ENCODE results near the gene NOL9.

NOL9 gene

DNA sequence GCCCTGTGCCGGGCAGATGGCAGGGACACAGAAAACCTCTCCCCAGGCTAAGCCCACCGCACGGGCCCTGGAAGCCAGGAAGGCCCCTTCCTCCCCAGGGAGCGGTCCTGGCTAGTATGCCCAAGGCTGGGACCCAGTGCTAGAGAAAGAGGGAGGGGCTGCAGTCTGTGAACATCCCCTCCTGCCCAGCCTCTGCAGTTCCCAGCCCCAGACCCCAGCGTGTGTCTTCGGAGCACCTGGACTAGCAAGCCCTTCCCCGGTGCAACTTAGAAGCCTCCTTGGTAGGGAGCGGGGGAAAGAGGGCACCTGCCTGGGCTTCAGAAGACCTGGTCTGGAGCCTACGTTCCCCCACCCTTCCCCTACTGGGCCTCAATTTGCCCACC is 64.9 kb downstream of the NOL9 start:
- no peak for DNase-seq (ENCODE audit: low read depth)

DNA sequence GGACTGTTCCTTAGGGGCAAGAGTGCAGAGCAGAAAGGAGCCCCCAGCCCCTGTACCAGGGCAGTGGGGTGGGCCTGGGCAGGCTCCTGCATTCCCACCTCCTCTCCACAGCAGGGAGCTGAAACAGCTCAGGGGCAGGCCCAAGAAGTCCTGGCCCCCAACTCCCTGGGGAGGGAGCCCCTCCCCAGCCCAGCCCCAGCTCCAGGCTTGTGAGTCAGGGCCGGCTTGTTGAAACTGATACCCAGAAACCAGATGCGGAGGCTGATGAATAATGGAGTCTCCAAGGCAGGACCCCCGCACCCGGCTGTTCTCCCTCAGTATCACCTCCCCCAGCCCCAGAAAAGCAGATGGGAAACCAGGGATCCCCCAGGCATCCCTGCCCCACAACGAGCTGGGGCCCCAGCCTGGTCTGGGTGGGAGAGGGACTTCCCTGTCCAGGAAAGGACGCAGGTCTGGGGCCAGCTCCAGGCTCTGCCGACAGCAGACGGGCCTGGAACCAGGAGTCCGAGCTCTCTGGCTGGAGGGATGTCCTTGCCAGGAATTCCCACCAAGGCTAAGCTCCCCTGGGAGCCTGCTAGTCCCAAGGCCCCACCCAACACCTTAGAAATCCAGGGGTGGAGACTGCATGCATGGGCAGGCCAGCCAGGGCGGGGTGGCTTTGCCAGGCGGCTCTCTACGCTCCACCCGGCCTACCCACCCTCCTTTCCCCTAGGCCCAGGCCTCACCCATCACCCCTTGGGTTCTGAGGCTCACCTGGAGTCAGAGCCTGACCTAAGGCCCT is 65.5 kb downstream of the NOL9 start:
- no peak for DNase-seq (ENCODE audit: low read depth)

GRCh38 chr1:6487804-6488484 is 66.4 kb downstream of the NOL9 start:
- no peak for DNase-seq (ENCODE audit: low read depth)

DNA sequence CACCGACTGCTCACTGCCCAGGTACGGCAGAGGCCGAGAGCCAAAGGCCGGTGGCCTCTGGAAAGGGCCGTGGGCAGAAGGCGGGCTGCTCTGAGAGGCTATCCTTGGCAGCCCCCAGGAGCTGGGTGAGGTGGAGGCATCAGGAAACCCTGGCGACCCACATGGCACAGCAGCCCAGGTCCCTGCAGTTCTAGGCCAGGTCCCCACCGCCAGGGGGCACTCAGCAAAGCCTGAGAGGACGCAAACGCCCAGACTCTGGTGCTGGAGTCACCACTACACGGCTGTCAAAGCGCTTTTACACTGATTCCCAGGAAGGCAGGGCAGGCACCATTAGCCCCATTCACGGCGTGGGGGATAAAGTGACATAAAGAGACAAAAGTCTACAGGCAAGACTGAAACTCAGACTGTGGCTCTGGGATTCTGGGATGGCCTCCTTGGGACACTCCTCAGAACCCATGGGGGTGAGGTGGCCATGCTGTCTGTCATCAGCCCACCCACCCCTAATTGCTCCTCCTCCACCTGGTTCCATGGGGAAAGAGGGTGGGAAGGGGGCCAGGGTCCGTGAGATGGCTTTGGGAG is 67.8 kb downstream of the NOL9 start:
- DNase-seq (ENCODE audit: low read depth): peak; percentile 66

DNA sequence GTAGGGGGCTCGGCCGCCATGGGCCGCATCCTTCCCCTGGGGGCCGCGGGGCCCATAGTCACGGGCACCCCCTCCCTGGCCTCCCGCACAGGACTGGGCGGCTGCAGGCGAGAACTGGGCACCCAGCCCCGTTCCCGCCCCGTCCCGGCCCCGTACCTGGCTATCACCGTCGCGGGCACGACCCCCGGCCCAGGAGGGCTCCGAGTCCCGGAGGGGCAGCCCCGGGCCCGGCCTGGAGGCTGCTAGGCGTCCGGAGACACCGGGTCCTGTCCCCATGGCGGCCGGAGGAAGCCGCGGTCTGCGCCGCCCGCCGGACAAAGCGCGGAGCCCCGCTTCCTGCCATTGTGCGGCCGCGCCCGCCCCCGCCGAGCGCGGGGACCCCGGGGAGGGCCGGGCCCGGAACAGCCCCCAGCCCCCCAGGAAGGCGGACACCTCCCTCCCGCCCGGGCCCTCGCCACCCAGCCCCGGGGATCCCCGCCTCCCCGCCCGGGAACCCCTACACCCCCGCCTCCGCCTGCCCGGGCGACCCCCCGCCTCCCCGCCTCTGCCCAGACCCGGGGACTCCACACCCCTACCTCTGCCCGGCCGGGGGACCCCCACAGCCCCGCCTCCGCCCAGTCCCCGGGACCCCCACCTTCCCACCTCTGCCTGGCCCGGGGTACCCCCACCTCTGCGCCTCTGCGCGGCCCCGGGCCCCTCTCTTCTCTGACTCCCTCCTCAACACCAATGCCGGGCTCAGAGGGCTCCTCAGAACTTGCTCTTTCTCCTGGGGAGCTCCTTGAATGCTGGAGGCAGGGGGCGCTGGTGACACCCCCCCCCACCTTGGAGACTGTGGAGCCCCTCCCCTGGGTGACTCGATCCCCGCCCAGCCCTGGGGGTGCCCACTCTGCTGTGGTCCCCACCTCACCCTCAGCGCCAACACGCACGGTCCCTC is 68.9 kb downstream of the NOL9 start:
- no peak for DNase-seq (ENCODE audit: low read depth)

- DNase-seq (ENCODE audit: low read depth): no peak
Observed at GRCh38 chr1:6484826-6485167, 69.5 kb downstream of the NOL9 start.

- DNase-seq (ENCODE audit: low read depth): no peak
Observed at GRCh38 chr1:6483761-6484117, 70.6 kb downstream of the NOL9 start.

GRCh38 chr1:6483017-6483760 is 71.1 kb downstream of the NOL9 start:
- no peak for DNase-seq (ENCODE audit: low read depth)

DNA sequence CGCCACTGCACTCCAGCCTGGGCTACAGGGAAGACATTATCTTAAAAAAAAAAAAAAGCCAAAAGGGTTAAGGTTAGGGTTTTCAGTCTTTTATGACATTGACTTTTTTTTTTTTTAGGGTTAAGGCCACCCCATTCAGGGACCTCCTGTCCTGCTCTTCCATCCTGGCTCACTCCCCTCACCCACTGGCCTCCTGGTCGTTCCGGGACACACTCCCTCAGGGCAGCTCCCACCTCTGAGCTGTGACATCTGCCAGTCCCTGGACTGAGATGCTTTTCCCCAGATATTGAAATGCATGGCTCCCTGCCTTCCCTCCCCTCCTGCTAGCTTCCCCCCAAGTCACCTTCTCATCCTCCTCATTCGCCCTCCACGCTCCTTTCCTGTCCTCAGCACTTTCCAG is 72.5 kb downstream of the NOL9 start:
- no peak for DNase-seq (ENCODE audit: low read depth)

- DNase-seq (ENCODE audit: low read depth): no peak
Observed at GRCh38 chr1:6477039-6477820, 77.1 kb downstream of the NOL9 start.

- DNase-seq (ENCODE audit: low read depth): no peak
Observed at GRCh38 chr1:6476483-6476882, 77.8 kb downstream of the NOL9 start.

GRCh38 chr1:6475381-6476133 is 78.8 kb downstream of the NOL9 start:
- no peak for DNase-seq (ENCODE audit: low read depth)

DNA sequence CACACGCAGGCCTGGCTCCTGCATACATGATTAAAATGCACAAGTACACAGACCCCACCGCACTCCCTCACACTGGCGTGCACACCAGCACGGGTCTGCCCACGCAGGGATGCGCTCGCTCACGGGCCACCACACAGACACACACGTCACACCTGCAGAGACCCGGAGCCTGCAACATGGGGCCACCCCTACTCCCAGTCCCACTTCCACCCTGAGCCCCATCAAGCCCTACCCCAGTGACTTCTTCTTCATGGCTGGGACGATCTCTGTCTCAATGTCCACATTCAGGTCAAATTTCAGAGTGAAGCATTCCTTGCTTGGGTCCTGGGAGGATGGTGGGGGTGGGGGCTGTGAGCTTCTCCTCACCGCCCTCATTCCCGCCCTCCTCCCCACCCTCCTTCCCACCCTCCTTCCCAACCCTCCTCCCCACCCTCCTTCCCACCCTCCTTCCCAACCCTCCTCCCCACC is 79.5 kb downstream of the NOL9 start:
- no peak for DNase-seq (ENCODE audit: low read depth)

- no peak for DNase-seq (ENCODE audit: low read depth)
Observed at GRCh38 chr1:6473974-6474814, 80.1 kb downstream of the NOL9 start.

DNA sequence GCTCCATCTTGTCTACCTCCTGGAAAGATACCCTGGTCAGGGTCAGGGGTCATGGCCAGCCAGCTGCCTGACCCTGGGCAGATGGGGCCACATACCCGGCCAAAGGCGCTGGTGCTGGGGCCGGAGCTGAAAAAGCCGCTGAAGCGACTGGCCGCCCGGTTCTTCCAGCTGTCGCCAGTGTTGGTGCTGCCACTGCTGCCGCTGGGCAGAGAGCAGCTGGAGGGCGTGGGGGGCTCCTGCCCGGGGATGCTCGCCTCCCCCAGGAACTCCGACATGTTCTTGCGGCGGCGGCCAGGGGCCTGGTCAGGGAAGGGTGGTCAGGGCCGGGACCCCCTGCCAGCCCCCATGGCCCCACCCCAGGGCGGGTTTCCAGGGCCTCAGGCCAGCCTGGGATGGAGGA is 81.2 kb downstream of the NOL9 start:
- DNase-seq (ENCODE audit: low read depth): no peak

DNA sequence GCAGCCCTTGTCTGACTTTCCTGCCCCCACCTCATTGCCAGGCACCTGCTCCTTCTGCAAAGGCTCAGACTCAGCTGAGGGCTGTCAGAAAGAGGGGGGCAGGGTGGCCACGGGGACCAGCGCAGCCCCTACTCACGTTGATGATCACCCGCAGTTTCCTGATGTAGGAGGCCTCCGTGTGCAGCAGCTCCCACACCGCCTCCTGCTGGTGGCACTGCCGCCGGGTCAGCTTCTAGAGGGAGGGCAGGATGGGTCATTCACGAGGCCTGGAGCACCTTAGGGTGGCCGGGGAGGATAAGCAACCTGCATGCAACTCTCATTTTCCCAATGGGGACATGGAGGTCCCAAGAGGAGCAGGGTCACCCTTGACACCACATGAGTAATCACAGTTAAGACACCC is 81.9 kb downstream of the NOL9 start:
- no peak for DNase-seq (ENCODE audit: low read depth)

DNA sequence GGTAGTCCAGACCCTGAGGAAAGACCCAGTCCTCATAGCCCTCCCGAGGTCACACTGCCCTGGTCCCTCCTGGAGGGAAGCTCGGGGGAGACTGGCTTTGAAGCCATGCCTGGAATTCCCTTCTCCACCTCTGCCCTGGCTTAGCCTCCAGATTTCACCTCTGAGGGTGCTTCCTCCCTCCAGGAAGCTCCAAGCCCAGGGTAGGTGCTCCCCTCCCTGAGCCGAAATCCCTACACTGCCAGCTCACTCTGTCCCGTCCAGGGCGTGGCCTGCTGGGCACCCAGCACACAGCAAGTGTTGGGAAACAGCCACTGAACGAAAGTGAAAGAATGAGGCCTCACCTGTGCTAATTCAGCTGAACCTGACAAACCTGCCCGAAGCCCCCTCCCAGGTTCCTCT is 82.3 kb downstream of the NOL9 start:
- no peak for DNase-seq (ENCODE audit: low read depth)

All from CMK (cell line).